Endothelial cell of umbilical vein (primary cell): ENCODE measurements around the gene LHX2. TPM values are rescaled to one million over a fixed set of nuclear protein-coding genes. Genes with fewer than 3 reads are reported as not detected.

ENCODE experiments used
- BruUV-seq: library from RNA; stranded (reverse); fragments of 400-500 nt; replicated peaks from 2 replicates; lab custom pipeline; 2021; lab: Mats Ljungman, UMichigan
- CTCF ChIA-PET: fragments of 300-600, 350-600 bp; sonication (Branson Sonifier 250); formaldehyde crosslinking; loops from one replicate; lab custom pipeline; 2021; ENCODE audit warnings: antibody characterized with exemption, inconsistent platforms; lab: Charles Lee
- POLR2A ChIA-PET: fragments of 300-600, 350-600 bp; sonication (Branson Sonifier 250); formaldehyde crosslinking; loops from one replicate; lab custom pipeline; 2021; ENCODE audit warnings: antibody characterized with exemption, inconsistent platforms; lab: Charles Lee
- DNase-seq: peaks from one replicate; pipeline ENCODE4 v3.0.0-alpha.2; 2011; ENCODE audit warnings: low read depth, low spot score
- FAIRE-seq: peaks from 2 replicates; lab custom pipeline; 2011; peaks lifted over from hg19 to GRCh38; lab: Jason Lieb, UNC
- H2AFZ ChIP-seq: 2 replicates; pipeline ENCODE4 v1.6.0; 2012; ENCODE audit warnings: low read depth, low read length, control low read depth, inconsistent platforms
- H3K27ac ChIP-seq: 2 replicates; pipeline ENCODE4 v1.5.1; 2011; ENCODE audit warnings: low read depth, mild to moderate bottlenecking, control low read depth, low read length, moderate library complexity; ENCODE audit not compliant: insufficient read depth
- H3K27me3 ChIP-seq, 2 experiments: 2 replicates each; pipeline versions ENCODE4 v1.6.0 to v1.6.1; 2011; ENCODE audit warnings: low read length in 2 of 2, mixed read lengths in 1 of 2; ENCODE audit not compliant: control insufficient read depth in 2 of 2, insufficient read depth in 2 of 2
- H3K36me3 ChIP-seq, 2 experiments: 2 replicates in 1 of 2; 3 replicates in 1 of 2; pipeline ENCODE4 v1.5.1; 2011; ENCODE audit warnings: low read length in 2 of 2, mild to moderate bottlenecking in 1 of 2, moderate library complexity in 1 of 2; ENCODE audit not compliant: control insufficient read depth in 2 of 2, insufficient read depth in 2 of 2; ENCODE audit errors: extremely low read depth in 1 of 2
- H3K4me1 ChIP-seq: 3 replicates; pipeline ENCODE4 v1.5.1; 2011; ENCODE audit warnings: mild to moderate bottlenecking, low read length; ENCODE audit not compliant: control insufficient read depth, insufficient read depth; ENCODE audit errors: extremely low read depth
- H3K4me2 ChIP-seq: 2 replicates; pipeline ENCODE4 v1.6.1; 2011; ENCODE audit warnings: low read length, control low read depth, mixed read lengths; ENCODE audit not compliant: insufficient read depth
- H3K4me3 ChIP-seq, 3 experiments: fragments of 200-600 bp in 1 of 3; sonication (generic), shearing (Covaris generic) in 1 of 3; replicated peaks in 1 of 3; 2 replicates each; pipeline ENCODE4 v1.5.1; 2011 to 2016; ENCODE audit warnings: control low read depth in 3 of 3, low read length in 3 of 3, mild to moderate bottlenecking in 2 of 3, inconsistent platforms in 1 of 3, low read depth in 1 of 3, moderate library complexity in 1 of 3; ENCODE audit not compliant: insufficient read depth in 1 of 3
- H3K79me2 ChIP-seq: 2 replicates; pipeline ENCODE4 v1.6.0; 2012; ENCODE audit warnings: low read length, inconsistent platforms; ENCODE audit not compliant: control insufficient read depth, insufficient read depth
- H3K9ac ChIP-seq: replicated peaks from 2 replicates; pipeline ENCODE3; 2011; ENCODE audit warnings: low read length, control low read depth; ENCODE audit not compliant: insufficient read depth; ENCODE audit errors: extremely low read depth
- H3K9me1 ChIP-seq: replicated peaks from 3 replicates; pipeline ENCODE4 v1.6.0; 2011; ENCODE audit warnings: mild to moderate bottlenecking, low read length; ENCODE audit not compliant: control insufficient read depth, insufficient read depth; ENCODE audit errors: extremely low read depth
- H3K9me3 ChIP-seq: replicated peaks from 2 replicates; pipeline ENCODE4 v1.5.1; 2012; ENCODE audit warnings: low read length, inconsistent platforms; ENCODE audit not compliant: control insufficient read depth, insufficient read depth
- H4K20me1 ChIP-seq: replicated peaks from 2 replicates; pipeline ENCODE3; 2011; ENCODE audit warnings: mild to moderate bottlenecking, low read length; ENCODE audit not compliant: control insufficient read depth, insufficient read depth; ENCODE audit errors: extremely low read depth
- EZH2 ChIP-seq: IDR thresholded peaks from 2 replicates; pipeline ENCODE4 v1.6.1; 2012; ENCODE audit warnings: borderline replicate concordance, low read depth, mild to moderate bottlenecking, moderate library complexity, low read length, inconsistent platforms; ENCODE audit not compliant: severe bottlenecking
- POLR2AphosphoS5 ChIP-seq: IDR thresholded peaks from 2 replicates; pipeline ENCODE4 v1.6.1; 2012; ENCODE audit warnings: low read depth, mild to moderate bottlenecking, control low read depth, low read length, moderate library complexity; ENCODE audit not compliant: insufficient read depth
- dilution Hi-C: fragments of 300-500 bp; cut with MboI; formaldehyde crosslinking; loops from one replicate; pipeline ENCODE4 v1.15.0; 2019; ENCODE audit warnings: low sequenced_read_pairs; ENCODE audit not compliant: extremely low pct_ligation_motif_present
- intact Hi-C: fragments of 100-400 bp; cut with micrococcal nuclease; formaldehyde crosslinking; loops from one replicate; pipeline ENCODE4 v1.10.0; 2022
- polyA plus RNA-seq, 4 experiments: library from polyadenylated mRNA; depleted of rRNA in 3 of 4; stranded (reverse) in 3 of 4; unstranded in 1 of 4; fragments of >200 nt; gene quantifications; 2 replicates each; pipeline versions ENCODE4 v1.2.1 to v1.2.3, GENCODE V29; 2011 to 2012; ENCODE audit warnings: missing spikeins in 1 of 4
- total RNA-seq: library from RNA; stranded (reverse); gene quantifications from 2 replicates; pipeline ENCODE4 v1.2.3, GENCODE V29; 2021
- TF ChIP-seq, protein P1 (sequence below): IDR thresholded peaks from 2 replicates; pipeline ENCODE4 v1.6.1; 2011; ENCODE audit not compliant: insufficient read depth, insufficient read length

LHX2 gene
- total and polyA plus RNA-seq, 2 donors (not counting 3 experiments of a cell fraction or from before 2014, with no cell fraction given), result not detected

DNA sequence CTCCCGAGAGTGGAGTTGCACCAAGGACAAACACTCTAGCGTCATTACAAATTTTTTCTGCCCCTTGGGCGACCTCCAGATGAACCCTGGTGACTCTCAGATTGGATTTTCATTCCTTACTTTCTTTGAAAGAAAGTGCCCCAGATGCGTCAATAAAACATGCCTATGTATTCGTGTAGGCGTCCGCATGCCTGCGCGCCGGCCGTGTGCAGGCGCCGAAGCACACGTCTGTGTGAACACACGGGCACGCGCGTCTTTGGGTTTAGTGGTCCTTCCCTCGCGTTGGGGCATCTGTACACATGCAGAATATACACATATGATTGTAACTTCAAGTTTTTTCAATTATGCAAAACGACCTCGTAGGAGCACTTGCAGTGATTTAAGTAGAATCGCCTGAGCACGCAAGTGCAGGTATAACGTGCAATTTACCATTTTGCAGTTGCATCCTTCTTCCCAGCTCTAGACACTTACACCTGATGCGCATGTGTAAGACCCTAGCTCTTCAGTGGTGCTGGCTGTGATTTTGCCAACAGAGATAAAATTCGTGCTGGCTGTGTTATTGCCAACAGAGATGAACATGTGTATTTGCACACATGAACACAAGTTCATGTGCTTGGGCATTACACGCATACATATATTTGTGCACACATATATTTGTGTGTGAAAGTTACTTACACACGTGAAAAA, 1.9 kb upstream of the LHX2 start:
- CTCF ChIA-PET, result no interaction called here
- DNase-seq, result no peak
- TF ChIP-seq, protein P1, sequence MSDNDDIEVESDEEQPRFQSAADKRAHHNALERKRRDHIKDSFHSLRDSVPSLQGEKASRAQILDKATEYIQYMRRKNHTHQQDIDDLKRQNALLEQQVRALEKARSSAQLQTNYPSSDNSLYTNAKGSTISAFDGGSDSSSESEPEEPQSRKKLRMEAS, result no peak
- peak; percentile 5 for TF ChIP-seq EZH2

DNA sequence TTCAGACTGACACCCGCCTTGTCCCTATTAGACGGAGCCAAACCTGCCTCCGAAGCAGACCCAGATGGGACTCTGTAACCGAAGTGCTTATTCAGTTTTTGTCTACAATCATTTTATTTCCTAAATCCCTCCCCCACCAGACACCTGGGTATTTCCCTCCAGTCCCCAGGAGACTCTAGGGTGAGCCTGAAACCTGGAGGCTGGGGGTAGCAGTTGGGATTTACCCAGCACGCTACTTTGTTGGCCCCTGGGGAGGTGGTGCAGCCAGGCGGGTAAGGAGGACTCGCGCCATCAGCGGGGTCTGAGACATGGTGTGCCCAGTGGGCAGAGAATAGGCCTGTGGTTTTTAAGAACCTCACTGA, 1.3 kb upstream of the LHX2 start:
- H4K20me1 ChIP-seq, result no peaks in the 10 kb centered on the region
- DNase-seq (no peak), FAIRE-seq (no peak)
- H3K27ac ChIP-seq, result no peak overlapping the region
- intact Hi-C loops (loop anchor here (2.0 to 5.0 kb wide), 2 partner anchors 78 to 465 kb away; partner anchors contain the start of gene DENND1A), dilution Hi-C loops (no loop called here)
- H3K4me2 ChIP-seq, result no peak overlapping the region
- H3K79me2 ChIP-seq, result no peaks in the 10 kb centered on the region
- BruUV-seq, result no TSS peak
- peaks cover 92 to 97% of the 10 kb centered on the region in 2 experiments for H3K27me3 ChIP-seq
- no peak overlapping the region for H2AFZ ChIP-seq
- no peaks in the 10 kb centered on the region for H3K9me3 ChIP-seq
- H3K4me3 ChIP-seq, result no peak overlapping the region
- POLR2A ChIA-PET, result no interaction called here
- CTCF ChIA-PET, result interaction anchor here (1.0 to 1.2 kb wide), 2 partner anchors 11 to 30 kb away, joined by 4 to 5 read pairs; no protein-coding TSS in a partner anchor
- no peak overlapping the region for H3K9ac ChIP-seq
- peaks cover 3% of the 10 kb centered on the region for H3K4me1 ChIP-seq
- no peaks in the 10 kb centered on the region for H3K9me1 ChIP-seq
- peak; percentile 56 for TF ChIP-seq EZH2
- TF ChIP-seq POLR2AphosphoS5, result no peak
- H3K36me3 ChIP-seq, result no peaks in the 10 kb centered on the region

More for the DNA sequence above, 1.9 kb upstream of the LHX2 start:
- no peaks in the 10 kb centered on the region for H3K36me3 ChIP-seq
- no peak overlapping the region for H2AFZ ChIP-seq
- intact Hi-C loops, result loop anchor here (2.0 to 5.0 kb wide), 2 partner anchors 77 to 465 kb away; partner anchors contain the start of gene DENND1A
- no peak overlapping the region for H3K4me2 ChIP-seq
- dilution Hi-C loops, result no loop called here
- no peak overlapping the region for H3K4me3 ChIP-seq
- no peak for FAIRE-seq
- H3K27me3 ChIP-seq, result peaks cover 91 to 97% of the 10 kb centered on the region in 2 experiments
- no peaks in the 10 kb centered on the region for H3K9me1 ChIP-seq
- no peaks in the 10 kb centered on the region for H3K79me2 ChIP-seq
- peaks cover 3% of the 10 kb centered on the region for H3K4me1 ChIP-seq
- no peaks in the 10 kb centered on the region for H4K20me1 ChIP-seq
- no peaks in the 10 kb centered on the region for H3K9me3 ChIP-seq
- BruUV-seq, result no TSS peak
- POLR2A ChIA-PET, result no interaction called here
- H3K9ac ChIP-seq, result no peak overlapping the region
- no peak overlapping the region for H3K27ac ChIP-seq
